ENCODE measurements around the gene SYTL1.

DNA sequence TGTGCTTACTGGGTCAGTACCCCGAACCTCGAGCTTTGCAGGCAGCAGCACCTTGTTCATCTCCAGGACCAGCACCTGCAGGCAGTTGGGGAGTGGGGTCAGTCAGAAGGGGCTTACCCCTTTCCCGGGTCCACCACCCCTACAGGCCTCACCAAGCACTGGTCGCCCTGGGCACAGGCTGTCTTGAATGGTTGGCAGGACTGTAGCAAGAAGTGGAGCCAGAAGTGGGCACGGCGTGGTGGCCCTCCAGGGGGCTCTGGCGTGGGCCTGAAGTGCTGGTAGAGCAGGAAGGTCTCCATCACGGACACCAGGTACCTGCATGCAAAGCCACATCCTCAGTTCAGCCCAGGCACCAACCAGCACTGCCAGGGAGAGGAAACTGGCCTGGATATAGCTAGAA is 19.7 kb downstream of the SYTL1 start:
- TF ChIP-seq EZH2 (IDR thresholded peaks at IDR 0.05; ENCODE audit: borderline replicate concordance, insufficient read depth, low read length, poor library complexity, severe bottlenecking) (no peak), CTCF (IDR thresholded peaks at IDR 0.05; ENCODE audit: poor library complexity, severe bottlenecking) (no peak), EP300 (conservative IDR thresholded peaks at IDR 0.05; ENCODE audit: poor library complexity, severe bottlenecking) (no peak), POLR2AphosphoS5 (IDR thresholded peaks at IDR 0.05) (no peak), MXI1 (conservative IDR thresholded peaks at IDR 0.05; ENCODE audit: poor library complexity, severe bottlenecking) (no peak), REST (IDR thresholded peaks at IDR 0.05; ENCODE audit: borderline replicate concordance) (no peak), RAD21 (conservative IDR thresholded peaks at IDR 0.05) (no peak), TAF1 (IDR thresholded peaks at IDR 0.05; ENCODE audit: low read depth) (no peak), SMC3 (conservative IDR thresholded peaks at IDR 0.05; ENCODE audit: poor library complexity) (no peak)

Data from neural cell (in vitro differentiated cells).